CD4-positive, alpha-beta T cell treated with Interleukin-15 for 1 hour (primary cell): ENCODE results near the gene MATCAP1.

ENCODE experiments used
- DNase-seq: peaks from one replicate; pipeline ENCODE4 v3.0.0-alpha.2; 2020

Gene MATCAP1

DNA sequence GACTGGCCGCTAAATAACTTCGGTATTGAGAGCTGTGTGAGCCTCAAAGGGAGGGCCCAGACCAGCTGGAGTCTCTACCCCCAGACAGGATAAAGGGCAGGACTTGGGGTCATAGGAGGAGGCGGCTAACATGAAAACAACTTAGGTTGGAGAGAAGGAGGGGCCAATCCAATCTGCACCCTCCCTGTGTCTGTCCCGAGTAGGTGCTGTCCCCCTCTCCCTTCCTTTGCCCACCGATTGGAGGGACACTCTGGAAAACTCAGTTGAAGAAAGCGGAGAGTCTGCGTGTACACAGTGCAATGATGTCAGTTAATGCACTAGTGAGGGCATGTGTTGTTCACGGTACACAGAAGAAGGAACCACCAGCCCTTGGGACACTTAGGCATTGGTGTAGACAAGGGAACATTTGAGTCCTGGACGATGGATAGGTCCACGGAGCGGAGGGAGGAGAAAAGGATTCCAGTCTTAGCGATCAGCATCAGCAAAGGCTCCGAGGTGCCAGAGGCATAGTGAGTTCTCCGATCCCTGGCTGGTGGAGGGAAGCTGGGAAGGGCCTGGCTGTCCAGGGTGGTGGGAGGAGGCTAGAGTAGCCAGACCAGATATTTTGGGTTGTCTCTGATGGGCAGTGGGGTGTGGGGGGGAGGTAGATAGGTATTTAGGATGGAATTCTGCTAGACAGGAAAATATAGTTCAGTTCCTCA, 12.7 kb downstream of the MATCAP1 start:
- DNase-seq: no peak

DNA sequence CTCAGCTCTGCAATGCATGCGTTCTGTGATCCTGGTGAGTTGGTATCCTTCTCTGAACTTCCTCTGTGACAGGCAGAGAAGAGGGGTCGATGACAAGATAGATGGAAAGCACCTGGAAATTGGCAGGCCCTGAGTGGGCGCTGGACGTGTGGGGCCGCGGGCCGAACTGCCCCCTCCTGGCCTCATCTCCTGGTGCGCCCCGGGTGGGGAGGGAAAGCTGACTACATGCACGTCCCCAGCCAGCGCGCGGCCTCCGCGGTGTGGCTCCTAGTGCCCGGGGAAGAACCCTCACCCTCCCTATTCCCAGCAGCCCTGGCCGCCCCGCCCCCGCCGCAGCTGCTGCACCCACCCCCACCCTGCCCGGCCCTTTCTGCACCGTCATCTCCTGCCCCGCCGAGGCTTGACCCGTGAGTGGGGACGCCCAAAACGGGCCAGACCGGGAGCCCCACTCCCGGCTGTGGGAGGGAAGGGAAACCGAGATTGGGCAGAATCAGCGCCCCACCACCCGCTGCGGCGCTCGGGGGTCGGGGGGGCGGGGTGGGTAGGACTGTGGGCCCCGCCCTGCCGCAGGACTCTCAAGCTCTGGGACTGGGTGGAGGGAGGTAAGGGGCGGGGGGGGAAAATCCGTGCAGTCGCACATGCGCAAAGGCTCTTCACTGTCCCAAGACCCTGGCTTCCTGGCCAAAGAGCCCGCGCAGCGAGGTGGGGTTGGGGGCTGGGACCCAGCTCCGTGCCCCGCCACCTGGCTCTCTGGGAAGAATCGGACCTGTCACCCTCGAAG, 13.4 kb downstream of the MATCAP1 start, which contains the start of gene NOL3:
Gene NOL3 (plus strand): TSS at position 371 of the 781 bp plus-strand sequence.
- peak; percentile 43 for DNase-seq

DNA sequence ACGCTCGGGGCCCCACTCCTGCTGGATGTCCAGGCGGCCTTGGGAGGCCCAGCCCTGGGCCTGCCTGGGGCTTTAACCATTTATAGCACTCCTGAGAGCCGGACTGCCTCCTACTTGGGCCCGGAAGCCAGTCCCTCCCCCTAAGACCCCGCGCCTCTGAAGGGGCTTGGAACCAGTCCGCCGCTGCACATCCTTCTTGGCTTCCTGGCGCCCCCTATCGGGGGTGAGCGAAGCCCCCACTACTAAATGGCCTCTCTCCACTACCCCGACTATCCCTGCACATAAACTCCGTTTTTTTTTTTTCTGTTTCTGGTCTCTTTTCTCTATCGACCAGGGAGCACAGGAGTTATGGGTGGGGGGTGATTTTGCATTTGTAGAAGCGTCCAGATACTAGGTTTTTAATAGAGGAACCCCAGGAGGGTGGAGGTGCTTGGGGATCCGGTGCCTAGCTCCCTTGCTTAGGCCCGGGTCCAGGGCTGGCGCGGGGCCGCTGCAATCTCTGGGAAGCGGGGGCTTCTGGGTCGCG, 14.1 kb downstream of the MATCAP1 start:
- no peak for DNase-seq

DNA sequence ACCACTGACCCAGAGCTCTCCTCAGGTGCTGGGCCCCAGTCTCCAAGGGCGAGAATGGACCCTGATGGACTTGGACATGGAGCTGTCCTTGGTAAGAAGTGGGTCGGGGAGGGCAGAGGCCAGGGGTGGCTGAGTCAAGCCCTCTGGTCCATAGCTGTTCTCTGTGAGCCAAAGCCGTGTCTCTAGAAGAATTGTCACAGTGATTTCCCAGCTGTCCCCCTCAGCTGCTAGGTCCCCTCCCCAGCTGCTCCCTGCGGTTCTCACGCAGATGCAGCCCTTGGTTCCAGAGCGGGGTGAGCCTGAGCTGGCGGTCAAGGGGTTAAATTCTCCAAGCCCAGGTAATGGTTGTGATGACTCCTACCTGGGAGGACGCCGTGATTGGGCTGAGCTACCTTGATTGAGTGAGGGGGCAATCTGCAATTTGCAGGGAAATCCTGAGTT, 14.7 kb downstream of the MATCAP1 start:
- no peak for DNase-seq

DNA sequence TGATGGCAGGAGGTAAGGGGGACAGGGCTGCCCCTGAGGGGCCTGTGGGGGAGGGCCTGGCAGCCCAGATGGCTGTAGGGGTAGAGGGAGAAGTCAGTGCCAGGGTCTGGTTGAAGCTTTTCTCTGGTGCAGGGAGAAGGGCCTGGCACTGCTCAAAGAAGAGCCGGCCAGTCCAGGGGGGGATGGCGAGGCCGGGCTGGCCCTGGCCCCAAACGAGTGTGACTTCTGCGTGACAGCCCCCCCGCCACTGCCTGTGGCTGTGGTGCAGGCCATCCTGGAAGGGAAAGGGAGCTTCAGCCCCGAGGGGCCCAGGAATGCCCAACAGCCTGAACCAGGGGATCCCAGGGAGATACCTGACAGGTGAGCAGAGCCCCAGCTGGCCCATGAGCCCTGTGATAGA, 16.2 kb downstream of the MATCAP1 start:
- no peak for DNase-seq

DNA sequence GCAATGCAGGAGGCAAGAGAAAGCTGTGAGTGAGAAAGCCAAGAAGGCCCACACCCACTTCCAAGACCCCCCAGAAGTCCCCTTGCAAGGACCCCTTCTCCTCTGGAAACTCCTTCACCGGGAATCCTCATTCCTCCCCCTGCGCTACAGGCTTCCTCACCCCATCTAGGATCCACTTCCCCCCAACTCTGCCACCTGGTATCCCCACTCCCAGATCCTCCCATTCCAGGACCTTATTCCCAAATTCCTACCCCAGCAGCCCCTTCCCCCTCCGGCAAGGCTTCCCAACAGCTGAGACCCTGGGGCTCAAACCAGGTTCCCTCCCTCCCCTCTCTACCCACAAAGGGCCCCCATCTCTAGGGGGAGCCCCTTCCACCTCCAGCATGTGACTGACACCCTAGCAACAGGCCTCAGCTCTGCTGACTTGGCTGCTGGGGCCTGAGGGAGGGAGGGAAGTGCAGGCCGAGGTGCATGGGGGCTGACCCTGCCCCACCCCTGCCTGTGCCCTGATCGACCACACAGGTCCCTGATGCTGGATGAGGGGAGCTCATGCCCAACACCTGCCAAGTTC, 17.1 kb downstream of the MATCAP1 start:
- DNase-seq: no peak

DNA sequence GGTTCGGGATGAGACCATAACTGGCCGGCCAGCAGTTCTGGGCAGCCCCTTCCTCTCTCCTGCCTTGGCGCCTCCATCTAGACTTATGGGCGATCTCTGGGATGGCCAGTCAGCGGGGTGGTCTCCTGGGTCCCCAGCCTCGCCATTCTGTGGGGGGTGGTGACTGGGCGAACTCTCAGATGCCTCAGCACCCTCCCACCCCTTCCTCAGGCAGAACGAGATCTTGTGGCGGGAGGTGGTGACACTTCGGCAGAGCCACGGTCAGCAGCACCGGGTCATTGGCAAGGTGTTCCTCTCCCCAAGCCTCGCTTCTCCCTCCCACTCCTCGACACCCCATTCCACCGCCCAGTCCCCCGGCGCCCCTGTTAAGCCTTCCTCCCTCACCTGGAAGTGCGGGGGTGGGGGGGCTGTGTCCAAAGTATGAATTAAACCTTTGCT, 17.6 kb downstream of the MATCAP1 start:
- no peak for DNase-seq

DNA sequence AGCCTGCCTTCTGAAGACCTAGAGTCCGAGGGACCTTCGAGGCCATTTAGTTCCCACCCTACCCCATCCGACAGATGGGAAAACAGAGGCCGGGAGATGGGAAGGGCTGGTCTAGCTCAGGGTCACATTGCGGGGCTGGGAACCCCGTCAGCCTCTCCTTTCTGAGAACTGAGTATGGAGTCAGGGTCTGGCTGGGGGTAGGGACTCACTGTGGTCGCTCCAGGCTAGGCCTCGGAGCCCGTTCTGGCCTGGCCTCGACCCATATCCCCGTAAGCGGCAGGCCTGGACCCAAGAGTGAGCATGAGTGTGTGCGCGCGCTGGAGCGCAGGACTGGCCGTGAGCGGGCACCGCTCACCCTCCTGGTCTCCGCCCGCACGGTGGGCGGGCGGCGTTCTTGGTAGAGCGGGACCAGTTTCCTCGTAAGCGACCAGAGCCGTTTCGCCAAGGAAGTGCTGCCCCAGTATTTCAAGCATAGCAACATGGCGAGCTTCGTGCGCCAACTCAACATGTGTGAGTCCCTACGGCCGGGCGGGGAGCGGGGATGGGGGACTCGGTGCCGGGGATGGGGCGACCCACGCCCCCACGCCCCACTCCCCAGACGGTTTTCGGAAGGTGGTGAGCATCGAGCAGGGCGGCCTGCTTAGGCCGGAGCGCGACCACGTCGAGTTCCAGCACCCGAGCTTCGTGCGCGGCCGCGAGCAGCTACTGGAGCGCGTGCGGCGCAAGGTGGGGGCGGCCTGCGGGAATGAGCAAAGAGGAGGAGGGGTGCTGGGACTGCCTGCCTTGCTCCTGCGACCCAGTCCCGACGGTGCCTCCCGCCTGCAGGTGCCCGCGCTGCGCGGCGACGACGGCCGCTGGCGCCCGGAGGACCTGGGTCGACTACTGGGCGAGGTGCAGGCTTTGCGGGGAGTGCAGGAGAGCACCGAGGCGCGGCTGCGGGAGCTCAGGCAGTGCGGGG, 18.4 kb downstream of the MATCAP1 start:
- DNase-seq: no peak

DNA sequence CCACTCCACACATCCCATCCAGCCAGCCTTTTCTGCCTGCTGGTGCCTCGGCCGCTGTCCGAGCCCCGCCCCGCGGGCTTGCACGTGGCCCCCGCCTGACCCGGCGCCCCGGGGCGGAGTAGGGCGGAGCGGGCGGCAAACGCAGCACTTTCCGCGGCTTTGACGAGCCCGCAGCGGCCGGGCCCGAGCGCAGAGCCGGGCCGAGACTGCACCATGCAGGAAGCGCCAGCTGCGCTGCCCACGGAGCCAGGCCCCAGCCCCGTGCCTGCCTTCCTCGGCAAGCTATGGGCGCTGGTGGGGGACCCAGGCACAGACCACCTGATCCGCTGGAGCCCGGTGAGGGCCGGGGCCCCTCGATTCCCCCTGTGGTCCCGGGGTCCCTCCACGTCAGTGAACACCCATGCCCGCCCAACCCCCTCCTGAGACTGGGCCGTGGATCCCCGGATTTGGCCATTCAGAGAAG, 19.1 kb downstream of the MATCAP1 start, which contains the start of gene HSF4:
Gene HSF4 (plus strand): TSS at position 147 of the 463 bp plus-strand sequence. CDS start 67 bp downstream, at position 214.
- no peak for DNase-seq

DNA sequence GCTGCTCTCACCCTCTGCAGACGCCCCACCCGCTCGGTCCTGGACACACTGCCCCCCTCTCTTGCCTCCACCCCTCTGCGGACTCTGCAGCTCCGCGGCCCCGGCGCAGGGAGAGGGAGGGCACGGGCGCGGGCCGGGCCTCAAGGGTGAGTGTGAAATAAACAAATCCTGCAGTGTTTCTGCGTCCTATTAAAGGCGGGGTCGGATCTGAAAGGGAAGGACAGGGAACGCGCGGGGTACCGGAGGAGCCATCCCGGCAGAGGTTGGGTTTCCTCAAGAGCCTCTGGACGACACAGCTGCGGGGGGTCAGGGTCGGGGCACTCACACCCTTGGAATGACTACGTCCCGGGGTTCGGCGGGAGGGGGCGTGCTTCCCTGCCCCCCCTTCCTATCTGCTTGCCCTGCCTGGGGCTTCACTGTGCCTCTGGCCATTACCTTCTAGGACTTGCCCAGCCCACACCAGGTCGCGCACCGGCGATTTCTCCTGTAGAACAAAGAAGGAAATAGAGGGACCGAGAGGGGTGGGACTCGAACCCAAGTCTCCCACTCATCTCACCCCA, 19.7 kb downstream of the MATCAP1 start:
- no peak for DNase-seq

DNA sequence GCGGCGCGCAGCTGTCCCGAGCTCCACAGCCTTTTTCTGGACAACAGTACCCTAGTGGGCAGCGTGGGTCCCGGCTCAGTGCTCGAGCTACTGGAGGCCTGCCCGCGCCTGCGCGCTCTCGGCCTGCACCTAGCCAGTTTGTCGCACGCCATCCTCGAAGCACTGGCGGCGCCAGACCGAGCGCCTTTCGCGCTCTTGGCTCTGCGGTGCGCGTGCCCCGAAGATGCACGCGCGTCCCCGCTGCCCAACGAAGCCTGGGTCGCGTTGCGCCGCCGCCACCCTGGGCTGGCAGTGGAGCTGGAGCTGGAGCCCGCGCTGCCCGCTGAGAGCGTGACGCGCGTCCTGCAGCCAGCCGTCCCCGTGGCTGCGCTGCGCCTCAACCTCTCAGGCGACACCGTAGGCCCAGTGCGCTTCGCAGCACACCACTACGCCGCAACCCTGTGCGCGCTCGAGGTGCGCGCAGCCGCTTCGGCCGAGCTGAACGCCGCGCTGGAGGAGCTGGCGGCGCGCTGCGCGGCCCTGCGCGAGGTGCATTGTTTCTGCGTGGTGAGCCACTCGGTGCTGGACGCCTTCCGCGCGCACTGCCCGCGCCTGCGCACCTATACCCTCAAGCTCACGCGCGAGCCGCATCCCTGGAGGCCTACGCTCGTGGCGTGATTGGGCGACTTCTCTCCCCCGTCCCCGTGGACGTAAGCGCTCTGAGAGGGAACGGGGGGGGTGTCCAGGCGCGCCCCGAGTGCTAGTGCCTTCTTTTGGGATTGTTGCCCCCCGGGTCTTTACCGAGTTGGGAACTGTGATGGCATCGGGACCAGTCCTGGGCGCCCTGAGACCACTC, 20.4 kb downstream of the MATCAP1 start:
- peak; percentile 42 for DNase-seq

DNA sequence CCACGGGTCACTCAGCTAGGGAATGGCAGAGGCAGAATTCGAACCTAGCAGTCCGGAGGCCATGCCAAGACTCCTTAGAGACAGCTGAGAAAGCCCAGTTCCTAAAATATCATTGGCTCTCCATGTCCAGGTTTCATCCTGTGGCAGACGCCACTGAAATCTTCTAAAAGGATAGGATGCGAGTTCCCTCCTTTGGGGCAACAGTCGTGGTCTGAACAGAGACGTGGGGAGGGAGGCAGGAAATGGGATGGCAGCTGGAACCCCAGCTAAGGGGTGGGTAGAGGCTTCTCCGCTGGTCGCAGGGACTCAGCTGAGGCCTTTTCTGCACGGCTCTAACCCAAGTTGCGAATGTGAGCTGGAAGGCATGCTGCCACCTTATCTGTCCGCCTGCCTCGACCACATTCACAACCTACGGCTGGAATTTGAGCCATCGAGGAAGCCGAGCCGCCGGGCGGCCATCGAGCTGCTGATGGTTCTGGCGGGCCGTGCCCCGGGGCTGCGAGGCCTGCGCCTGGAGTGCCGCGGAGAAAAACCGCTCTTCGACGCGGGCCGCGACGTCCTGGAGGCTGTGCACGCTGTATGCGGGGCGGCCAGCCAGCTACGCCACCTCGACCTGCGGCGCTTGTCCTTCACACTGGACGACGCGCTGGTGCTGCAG, 21.1 kb downstream of the MATCAP1 start:
- no peak for DNase-seq

DNA sequence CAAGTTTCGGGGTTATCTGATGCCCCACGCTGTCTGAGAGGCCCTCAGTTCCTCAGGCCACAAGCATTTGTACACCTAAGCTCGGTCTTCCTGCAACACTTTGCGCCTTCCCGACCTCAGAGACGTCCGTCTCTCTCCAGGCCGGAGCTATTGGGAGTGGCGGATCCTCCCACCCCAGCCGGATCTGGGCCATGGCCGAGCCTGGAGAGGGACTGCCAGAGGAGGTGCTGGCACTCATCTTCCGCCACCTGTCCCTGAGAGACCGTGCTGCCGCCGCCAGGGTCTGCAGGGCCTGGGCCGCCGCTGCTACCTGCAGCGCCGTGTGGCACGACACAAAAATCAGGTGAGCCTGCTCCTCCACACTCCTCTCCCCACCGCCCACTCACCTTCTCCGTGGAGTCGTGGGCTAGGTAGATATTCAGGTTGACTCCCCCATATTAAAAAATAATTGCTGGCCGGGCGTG, 22.1 kb downstream of the MATCAP1 start:
- no peak for DNase-seq

DNA sequence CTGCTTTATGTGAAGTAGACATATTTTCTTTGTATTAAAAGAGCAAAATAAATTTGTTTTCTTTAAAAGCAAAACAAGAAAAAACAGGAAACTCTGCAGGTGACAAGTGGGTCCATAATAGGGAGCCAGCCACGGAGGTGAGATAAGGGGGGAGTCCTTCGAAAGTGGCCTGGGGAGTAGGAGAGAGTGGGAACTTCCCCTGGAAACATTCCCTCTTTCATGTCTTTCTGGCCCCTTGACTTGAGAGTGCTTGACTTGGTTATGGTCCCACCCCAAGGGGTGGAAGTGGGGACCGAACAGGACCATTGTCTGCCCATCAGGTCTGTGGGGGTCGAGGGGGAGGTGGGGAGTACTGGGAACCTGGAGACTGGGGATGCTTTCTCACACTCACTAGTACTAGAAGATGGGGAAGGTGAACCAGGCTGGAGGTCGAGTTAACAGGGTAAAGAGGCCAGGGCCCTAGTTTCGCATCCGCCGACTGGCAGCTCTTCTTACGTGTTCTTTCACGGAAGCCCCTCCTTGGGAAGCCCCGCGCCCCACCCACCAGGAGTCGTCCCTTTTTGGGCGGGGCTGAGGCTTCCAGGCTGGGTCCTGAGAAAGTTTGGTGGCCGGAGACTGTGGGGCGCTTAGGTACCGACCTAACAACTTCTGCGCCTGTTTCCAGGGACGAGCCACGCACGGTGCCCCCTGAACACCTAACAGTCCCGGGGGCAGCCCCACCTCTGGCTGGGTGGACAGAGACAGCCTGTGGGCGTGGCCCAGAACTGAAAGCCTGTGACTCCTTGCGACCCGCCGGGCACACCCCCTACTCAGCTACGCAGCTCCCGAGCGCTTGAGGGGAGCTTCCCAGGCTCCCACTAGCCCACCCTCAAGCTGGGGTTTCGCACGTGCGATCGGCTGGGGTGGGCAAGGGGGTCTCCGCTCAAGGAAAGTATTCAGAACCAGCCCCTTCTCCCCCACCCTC, 24.8 kb downstream of the MATCAP1 start:
- DNase-seq: peak; percentile 89

DNA sequence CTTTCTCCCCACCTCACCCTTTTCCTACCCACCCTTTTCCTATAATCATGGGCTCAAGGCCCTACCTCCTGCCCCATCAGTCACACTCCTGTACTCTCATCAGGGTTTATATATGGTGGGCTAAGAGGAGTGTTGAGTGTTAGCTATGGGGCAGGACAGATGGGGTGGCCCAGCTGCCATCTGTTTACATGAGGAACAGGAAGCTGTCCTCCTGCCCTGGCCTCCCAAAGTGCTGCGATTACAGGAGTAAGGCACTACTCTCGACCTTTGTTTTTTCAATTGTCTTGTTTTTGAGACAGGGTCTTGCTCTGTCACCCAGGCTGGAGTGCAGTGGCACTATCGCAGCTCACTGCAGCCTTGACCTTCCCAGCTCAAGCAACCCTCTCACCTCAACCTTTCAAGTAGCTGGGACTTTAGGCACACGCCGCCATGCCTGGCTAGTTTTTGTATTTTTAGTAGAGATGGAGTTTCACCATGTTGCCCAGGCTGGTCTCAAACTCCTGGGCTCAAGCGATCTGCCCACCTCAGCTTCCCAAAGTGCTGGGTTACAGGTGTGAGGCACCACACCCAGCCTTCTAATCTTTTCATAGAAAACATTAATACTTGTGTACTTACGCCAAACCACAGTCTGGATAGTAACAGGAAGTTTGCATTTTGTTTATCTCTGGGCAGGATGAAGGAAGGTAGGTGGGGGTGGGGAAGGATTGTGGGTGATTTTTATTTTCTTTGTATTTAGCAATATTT, 25.7 kb downstream of the MATCAP1 start:
- DNase-seq: peak; percentile 52

DNA sequence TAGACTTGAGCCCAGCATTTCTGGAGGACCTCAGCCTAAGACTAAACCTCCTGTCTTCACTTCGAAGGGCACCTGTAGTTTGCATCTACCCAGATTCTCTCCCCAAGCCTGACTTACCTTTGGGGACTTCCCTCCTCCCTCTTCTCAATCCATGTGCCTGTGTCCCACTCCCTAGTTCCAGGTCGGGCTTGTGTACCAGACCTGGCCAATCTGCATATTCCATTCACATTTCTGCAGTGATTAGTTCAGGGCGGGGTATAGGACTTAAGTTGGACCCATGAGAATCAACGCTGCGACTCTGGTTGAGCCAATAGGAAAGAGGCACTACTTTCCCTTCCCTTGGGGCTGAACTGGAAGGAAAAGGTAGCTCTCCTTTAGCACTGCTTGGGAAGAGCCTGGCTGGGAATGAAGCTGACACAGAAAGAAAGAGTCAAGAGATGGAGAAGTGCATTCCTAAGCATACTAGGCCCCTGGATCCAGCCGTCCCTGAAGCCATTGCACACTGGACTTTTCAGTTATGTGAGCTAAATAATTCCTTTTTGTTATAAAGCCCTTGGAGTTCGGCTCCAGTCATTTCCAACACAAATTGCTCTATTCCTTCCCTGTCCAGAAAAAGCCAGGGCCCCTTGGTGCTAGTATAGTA, 26.5 kb downstream of the MATCAP1 start:
- no peak for DNase-seq

DNA sequence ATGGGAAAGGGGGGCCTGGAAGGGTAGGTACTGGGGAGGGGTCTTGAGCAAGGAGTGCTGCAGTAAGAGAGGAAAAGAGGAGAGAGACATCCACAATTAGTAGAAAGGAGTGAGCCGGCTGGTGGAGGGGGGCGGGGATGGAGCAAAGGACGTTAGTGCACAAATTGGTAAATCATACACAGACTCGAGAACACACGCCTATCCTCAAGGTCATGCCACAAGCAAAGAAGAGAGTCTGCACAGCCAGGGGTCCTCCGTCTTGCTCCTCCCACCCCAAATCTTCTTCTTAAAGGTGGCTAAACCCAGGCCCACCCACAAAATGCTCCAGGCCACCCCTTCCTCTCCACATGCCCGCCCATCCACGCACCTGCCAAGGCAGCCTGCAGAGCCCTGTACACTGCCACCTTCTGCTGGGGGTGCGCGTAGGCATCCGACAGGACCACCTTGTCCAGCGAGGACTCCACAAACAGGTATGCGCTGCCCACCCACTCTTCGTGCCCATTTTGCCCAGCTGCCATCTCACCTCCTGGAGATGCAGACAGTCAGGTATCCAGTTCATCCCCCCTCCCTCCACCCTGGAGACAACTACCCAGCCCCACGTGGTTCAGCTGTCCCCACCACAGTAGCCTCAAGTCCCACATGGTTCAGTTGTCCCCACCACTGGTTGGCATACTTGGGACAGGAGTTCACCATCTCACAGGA, 27.5 kb downstream of the MATCAP1 start:
- no peak for DNase-seq
